H9 (cell line): ENCODE results near the gene ARHGAP10. TPM values are rescaled to one million over a fixed set of nuclear protein-coding genes. Genes with fewer than 3 reads are reported as not detected.
"Not testable (repeated sequence)": the region's sequence is repeated elsewhere in the genome, so short reads cannot be mapped to it uniquely, and the experiment has no call there.

Source experiments
- DNase-seq: peaks from one replicate; pipeline ENCODE4 v3.0.0-alpha.2; 2017
- H2AFZ ChIP-seq: one replicate; pipeline ENCODE4 v1.6.1; 2013; ENCODE audit warnings: mild to moderate bottlenecking, low read length, control low read depth, moderate library complexity
- H2AK5ac ChIP-seq: 2 replicates; pipeline ENCODE4 v1.6.1; 2013; ENCODE audit warnings: low read length, control low read depth, mixed read lengths; ENCODE audit not compliant: insufficient read length
- H2BK120ac ChIP-seq: one replicate; pipeline ENCODE4 v1.6.1; 2013; ENCODE audit warnings: low read depth, mild to moderate bottlenecking, low read length, control low read depth, inconsistent platforms; ENCODE audit not compliant: poor library complexity, severe bottlenecking
- H2BK12ac ChIP-seq: 2 replicates; pipeline ENCODE4 v1.6.1; 2013; ENCODE audit warnings: low read length, control low read depth, mixed read lengths, low read depth; ENCODE audit not compliant: insufficient read length
- H2BK15ac ChIP-seq: 2 replicates; pipeline ENCODE4 v1.6.1; 2013; ENCODE audit warnings: low read depth, low read length, control low read depth
- H2BK20ac ChIP-seq: one replicate; pipeline ENCODE4 v1.6.1; 2013; ENCODE audit warnings: low read depth, mild to moderate bottlenecking, low read length, control low read depth, inconsistent platforms; ENCODE audit not compliant: poor library complexity, severe bottlenecking
- H2BK5ac ChIP-seq: 2 replicates; pipeline ENCODE4 v1.6.1; 2013; ENCODE audit warnings: low read length, control low read depth, mixed read lengths; ENCODE audit not compliant: insufficient read length
- H3K14ac ChIP-seq: 2 replicates; pipeline ENCODE4 v1.6.1; 2013; ENCODE audit warnings: low read length, control low read depth; ENCODE audit not compliant: insufficient read depth
- H3K18ac ChIP-seq: 2 replicates; pipeline ENCODE4 v1.6.1; 2013; ENCODE audit warnings: low read depth, mild to moderate bottlenecking, mixed read lengths, low read length, control low read depth; ENCODE audit not compliant: insufficient read length
- H3K23ac ChIP-seq: 2 replicates; pipeline ENCODE4 v1.6.1; 2013; ENCODE audit warnings: low read length, control low read depth, mixed read lengths, low read depth; ENCODE audit not compliant: insufficient read length
- H3K23me2 ChIP-seq: 2 replicates; pipeline ENCODE4 v1.6.1; 2013; ENCODE audit warnings: low read depth, mild to moderate bottlenecking, mixed read lengths, low read length, control low read depth; ENCODE audit not compliant: insufficient read length, poor library complexity, severe bottlenecking
- H3K27ac ChIP-seq: 2 replicates; pipeline ENCODE4 v1.5.1; 2013; ENCODE audit warnings: low read length, control low read depth, mixed read lengths, low read depth; ENCODE audit not compliant: insufficient read length
- H3K27me3 ChIP-seq: 2 replicates; pipeline ENCODE4 v1.6.1; 2013; ENCODE audit warnings: low read length, control low read depth, inconsistent platforms; ENCODE audit not compliant: insufficient read depth
- H3K4ac ChIP-seq: 2 replicates; pipeline ENCODE4 v1.6.1; 2013; ENCODE audit warnings: low read depth, mild to moderate bottlenecking, control low read depth, inconsistent platforms, low read length, moderate library complexity
- H3K4me1 ChIP-seq: 2 replicates; pipeline ENCODE4 v1.6.1; 2013; ENCODE audit warnings: low read length, control low read depth, inconsistent platforms; ENCODE audit not compliant: insufficient read depth
- H3K4me2 ChIP-seq: 2 replicates; pipeline ENCODE4 v1.6.1; 2013; ENCODE audit warnings: low read length, control low read depth, mixed read lengths; ENCODE audit not compliant: insufficient read length, insufficient read depth
- H3K56ac ChIP-seq: 2 replicates; pipeline ENCODE4 v1.6.1; 2013; ENCODE audit warnings: low read depth, mild to moderate bottlenecking, mixed read lengths, low read length, control low read depth; ENCODE audit not compliant: insufficient read length
- H3K79me1 ChIP-seq: 2 replicates; pipeline ENCODE4 v1.6.1; 2013; ENCODE audit warnings: low read depth, mild to moderate bottlenecking, moderate library complexity, low read length, control low read depth, inconsistent platforms; ENCODE audit not compliant: insufficient read depth, poor library complexity, severe bottlenecking
- H3K79me2 ChIP-seq: 2 replicates; pipeline ENCODE4 v1.6.1; 2013; ENCODE audit warnings: low read length, control low read depth, inconsistent platforms; ENCODE audit not compliant: insufficient read depth
- H3K9ac ChIP-seq: 2 replicates; pipeline ENCODE4 v1.6.1; 2013; ENCODE audit warnings: low read length, control low read depth, mixed read lengths; ENCODE audit not compliant: insufficient read length; ENCODE audit errors: extremely low read depth
- H3K9me3 ChIP-seq: one replicate; pipeline ENCODE4 v1.6.1; 2013; ENCODE audit warnings: low read depth, low read length, inconsistent platforms; ENCODE audit not compliant: control insufficient read depth
- H3T11ph ChIP-seq: one replicate; pipeline ENCODE4 v1.6.1; 2013; ENCODE audit warnings: mild to moderate bottlenecking, low read length, control low read depth, inconsistent platforms
- H4K20me1 ChIP-seq: one replicate; pipeline ENCODE4 v1.6.1; 2013; ENCODE audit not compliant: control insufficient read depth, insufficient read length, insufficient read depth
- H4K5ac ChIP-seq: 2 replicates; pipeline ENCODE4 v1.6.1; 2013; ENCODE audit warnings: low read depth, mild to moderate bottlenecking, mixed read lengths, low read length, control low read depth; ENCODE audit not compliant: insufficient read length
- H4K8ac ChIP-seq: replicated peaks from 2 replicates; pipeline ENCODE4 v1.6.1; 2013; ENCODE audit warnings: low read length, control low read depth, mixed read lengths, low read depth; ENCODE audit not compliant: insufficient read length
- H4K91ac ChIP-seq: 2 replicates; pipeline ENCODE4 v1.6.1; 2013; ENCODE audit warnings: low read depth, mild to moderate bottlenecking, moderate library complexity, mixed read lengths, low read length, control low read depth; ENCODE audit not compliant: insufficient read length
- H3K27ac Mint-ChIP-seq, 3 experiments: 2 replicates in 2 of 3; 3 replicates in 1 of 3; pipeline ENCODE4 v1.8.0; 2020 to 2021; ENCODE audit warnings: mixed read lengths in 3 of 3, mild to moderate bottlenecking in 1 of 3, moderate library complexity in 1 of 3
- H3K27me3 Mint-ChIP-seq: 2 replicates; pipeline ENCODE4 v1.8.0; 2021; ENCODE audit warnings: low read depth, mild to moderate bottlenecking, moderate library complexity, mixed read lengths
- H3K36me3 Mint-ChIP-seq, 3 experiments: 2 replicates in 2 of 3; 3 replicates in 1 of 3; pipeline ENCODE4 v1.8.0; 2020 to 2021; ENCODE audit warnings: low read depth in 3 of 3, mixed read lengths in 3 of 3; ENCODE audit not compliant: insufficient read depth in 1 of 3
- H3K4me1 Mint-ChIP-seq, 2 experiments: 2 replicates each; pipeline ENCODE4 v1.8.0; 2020; ENCODE audit warnings: mixed read lengths in 2 of 2
- H3K4me3 Mint-ChIP-seq, 2 experiments: 2 replicates in 1 of 2; 3 replicates in 1 of 2; pipeline ENCODE4 v1.8.0; 2020 to 2021; ENCODE audit warnings: mild to moderate bottlenecking in 2 of 2, mixed read lengths in 2 of 2, moderate library complexity in 1 of 2
- H3K9me3 Mint-ChIP-seq, 2 experiments: 2 replicates in 1 of 2; 3 replicates in 1 of 2; pipeline ENCODE4 v1.8.0; 2020; ENCODE audit warnings: mild to moderate bottlenecking in 2 of 2, mixed read lengths in 2 of 2, moderate library complexity in 1 of 2
- CTCF ChIP-seq: fragments of 200-600 bp; sonication (generic); conservative IDR thresholded peaks from 3 replicates; pipeline ENCODE4 v1.8.0; 2021; ENCODE audit warnings: antibody characterized with exemption, mild to moderate bottlenecking
- WGBS: extraction: QIAGEN DNeasy Blood & Tissue Kit; methylation state at CpG from one replicate; pipeline ENCODE4 v1.1.7; 2013; ENCODE audit warnings: missing lambda C conversion rate, low lambda C conversion rate, mixed read lengths; ENCODE audit not compliant: insufficient read length; ENCODE audit errors: extremely low coverage; 5-methylcytosine and 5-hydroxymethylcytosine counted together
- total RNA-seq: library from RNA; stranded (reverse); gene quantifications from 2 replicates; pipeline ENCODE4 v1.2.1, GENCODE V29; 2021

The ARHGAP10 gene
- total RNA-seq, 1 experiment from 2014 or later: 7.8 TPM

DNA sequence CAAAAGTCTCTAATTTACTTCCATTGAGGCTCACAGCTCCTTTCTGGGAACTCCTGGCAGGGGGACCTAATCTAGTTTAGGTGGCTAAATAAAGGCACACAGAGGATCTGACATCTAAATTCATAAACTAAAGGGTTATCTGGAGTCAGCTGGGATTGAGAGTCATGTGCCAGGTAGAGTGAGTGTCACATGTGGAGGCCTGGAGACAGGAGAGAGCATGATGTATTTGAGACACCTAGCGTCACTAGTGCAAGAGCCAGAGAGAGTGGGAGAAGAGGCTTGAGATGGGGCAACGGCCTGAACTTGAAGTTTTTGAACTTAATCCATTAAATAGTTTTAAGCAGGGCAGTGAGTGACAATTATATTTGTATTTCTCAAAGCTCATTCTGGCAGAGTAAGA lies 152.6 kb downstream of the ARHGAP10 start:
- no CpG with 5 or more reads among the region's 2 CpGs for WGBS
- Histone ChIP-seq H3K9me3 (no peaks in the 10 kb centered on the region), H4K20me1 (no peaks in the 10 kb centered on the region), H3K4me1 (no peaks in the 10 kb centered on the region), H3K9ac (no peak overlapping the region), H3T11ph (no peak overlapping the region), H3K23ac (no peak overlapping the region), H2BK20ac (no peak overlapping the region), H3K23me2 (no peaks in the 10 kb centered on the region), H4K91ac (no peak overlapping the region), H3K4ac (no peak overlapping the region), H4K8ac (no peak overlapping the region), H2BK15ac (no peak overlapping the region), H3K4me2 (no peak overlapping the region), H2AFZ (no peak overlapping the region), H3K18ac (no peak overlapping the region), H3K27me3 (no peaks in the 10 kb centered on the region), H2AK5ac (no peak overlapping the region), H3K79me2 (no peaks in the 10 kb centered on the region), H3K14ac (no peak overlapping the region), H4K5ac (no peak overlapping the region), H3K56ac (no peak overlapping the region), H2BK120ac (no peak overlapping the region), H3K79me1 (no peaks in the 10 kb centered on the region), H2BK5ac (no peak overlapping the region), H3K27ac (no peak overlapping the region), H2BK12ac (no peak overlapping the region)
- Mint-ChIP-seq H3K27ac (no peak overlapping the region), H3K27me3 (no peaks in the 10 kb centered on the region), H3K4me3 (no peak overlapping the region), H3K9me3 (peaks cover 4 to 14% of the 10 kb centered on the region in 2 experiments), H3K36me3 (peaks cover 8 to 15% (median 11%) of the 10 kb centered on the region in 3 experiments; a peak in 6 of 7 replicates), H3K4me1 (no peaks in the 10 kb centered on the region)
- DNase-seq: no peak
- no peak for TF ChIP-seq CTCF

DNA sequence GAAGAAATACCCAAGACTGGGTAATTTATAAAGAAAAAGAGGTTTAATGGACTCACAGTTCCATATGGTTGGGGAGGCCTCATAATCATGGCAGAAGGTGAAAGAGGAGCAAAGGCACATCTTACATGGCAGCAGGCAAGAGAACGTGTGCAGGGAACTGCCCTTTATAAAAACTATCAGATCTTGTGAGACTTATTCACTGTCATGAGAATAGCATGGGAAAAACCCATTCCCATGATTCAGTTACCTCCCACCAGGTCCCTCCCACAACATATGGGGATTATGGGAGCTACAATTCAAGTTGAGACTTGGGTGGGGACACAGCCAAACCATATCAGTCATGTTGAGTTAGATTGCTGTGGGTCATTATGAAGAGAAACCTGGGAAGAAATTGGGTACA lies 153.3 kb downstream of the ARHGAP10 start:
- not testable (repeated sequence) for H3K56ac ChIP-seq, H2AFZ ChIP-seq, H3K14ac ChIP-seq, H3K27ac ChIP-seq, H2BK15ac ChIP-seq, H3K9ac ChIP-seq, H4K20me1 ChIP-seq, H2AK5ac ChIP-seq, H3K4me1 ChIP-seq, H3K4ac ChIP-seq, H2BK5ac ChIP-seq, H3K23ac ChIP-seq, H3K23me2 ChIP-seq, H4K5ac ChIP-seq, H3K27me3 ChIP-seq, H3K79me2 ChIP-seq, H3K18ac ChIP-seq, DNase-seq, H2BK120ac ChIP-seq, H3K27ac Mint-ChIP-seq, H3K79me1 ChIP-seq, H3K4me2 ChIP-seq, H4K91ac ChIP-seq, H3K4me3 Mint-ChIP-seq, H3K4me1 Mint-ChIP-seq, H3T11ph ChIP-seq, H2BK20ac ChIP-seq, H2BK12ac ChIP-seq, H3K27me3 Mint-ChIP-seq, H4K8ac ChIP-seq, H3K9me3 ChIP-seq
- Mint-ChIP-seq H3K9me3 (peaks cover 4 to 14% of the 10 kb centered on the region in 2 experiments), H3K36me3 (peaks cover 8 to 15% (median 11%) of the 10 kb centered on the region in 3 experiments; a peak in 6 of 7 replicates)
- WGBS: no CpG with 5 or more reads among the region's 1 CpG
